Measurements from ENCODE around the gene CASQ2.

GRCh38 chr1:115702959-115703358 lies 65.6 kb downstream of the CASQ2 start:
- no peak for TF ChIP-seq CTCF (IDR thresholded peaks at IDR 0.05)
- no peak for TF ChIP-seq POLR2A (IDR thresholded peaks at IDR 0.05)
